Smooth muscle cell of trachea (primary cell): ENCODE results near the gene SOCS3. TPM values are rescaled to one million over a fixed set of nuclear protein-coding genes. Genes with fewer than 3 reads are reported as not detected.

ENCODE experiments used
- total RNA-seq: library from RNA; depleted of rRNA; stranded (reverse); fragments of >200 nt; gene quantifications from 2 replicates; pipeline ENCODE4 v1.2.1, GENCODE V29; 2014

Gene SOCS3, protein sequence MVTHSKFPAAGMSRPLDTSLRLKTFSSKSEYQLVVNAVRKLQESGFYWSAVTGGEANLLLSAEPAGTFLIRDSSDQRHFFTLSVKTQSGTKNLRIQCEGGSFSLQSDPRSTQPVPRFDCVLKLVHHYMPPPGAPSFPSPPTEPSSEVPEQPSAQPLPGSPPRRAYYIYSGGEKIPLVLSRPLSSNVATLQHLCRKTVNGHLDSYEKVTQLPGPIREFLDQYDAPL
- total RNA-seq = 103 and 119 TPM in 2 replicates

DNA sequence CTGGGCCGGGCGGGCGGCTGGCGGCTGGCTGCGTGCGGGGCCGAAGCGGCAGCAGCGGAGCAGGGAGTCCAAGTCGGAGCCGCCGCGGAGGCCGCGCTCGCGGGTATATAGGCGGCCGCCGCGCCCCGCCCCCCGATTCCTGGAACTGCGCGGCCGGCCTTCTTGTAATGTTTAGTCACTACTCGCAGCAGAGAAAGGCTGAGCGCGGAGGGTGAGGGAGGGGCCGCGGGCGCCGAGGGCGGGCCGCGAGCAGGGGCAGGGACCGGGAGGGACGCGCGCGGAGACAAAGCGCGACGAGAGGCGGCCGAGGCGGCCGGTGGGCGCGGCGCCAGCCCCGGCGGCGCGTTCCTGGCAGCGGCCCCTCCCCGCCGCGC, at the start of gene SOCS3:
Gene SOCS3, minus strand, starts transcription at position 81 of the 374 bp plus-strand sequence. CDS start 982 bp downstream, outside the sequence.

GRCh38 chr17:78378225-78379130, 18.6 kb upstream of the SOCS3 start, which contains the start of gene PGS1:
Gene PGS1 (plus strand): TSS chr17:78378649. CDS start chr17:78378666, 17 bp downstream.

Other genes starting within 250 kb of the SOCS3 start
- gene TMC6, start 231.3 kb downstream of the SOCS3 start, total RNA-seq = 0.17 and 1.0 TPM in 2 replicates
- not detected in 2 replicates for gene TMC8, start 229.3 kb downstream of the SOCS3 start, total RNA-seq
- gene C17orf99, start 213.7 kb downstream of the SOCS3 start, total RNA-seq = not detected in 2 replicates
- 3.1 and 11.2 TPM in 2 replicates for gene SYNGR2, start 191.5 kb downstream of the SOCS3 start, total RNA-seq
- gene TK1, start 173.0 kb downstream of the SOCS3 start, total RNA-seq = 50.9 and 263 TPM in 2 replicates
- gene AFMID, start 172.7 kb downstream of the SOCS3 start, total RNA-seq = 34.8 and 42.8 TPM in 2 replicates
- gene BIRC5, start 145.8 kb downstream of the SOCS3 start, total RNA-seq = 12.6 and 90.8 TPM in 2 replicates
- not detected in 2 replicates for gene TMEM235, start 128.4 kb downstream of the SOCS3 start, total RNA-seq
- 35.6 and 52.1 TPM in 2 replicates for gene PGS1, start 18.6 kb upstream of the SOCS3 start, total RNA-seq
- 0.15 TPM in 1 of 2 replicates, not detected in the other for gene DNAH17, start 217.3 kb upstream of the SOCS3 start, total RNA-seq